Measurements from ENCODE around the gene MICAL3.
"Not testable (repeated sequence)": the region's sequence is repeated elsewhere in the genome, so short reads cannot be mapped to it uniquely, and the experiment has no call there.

Gene MICAL3

DNA sequence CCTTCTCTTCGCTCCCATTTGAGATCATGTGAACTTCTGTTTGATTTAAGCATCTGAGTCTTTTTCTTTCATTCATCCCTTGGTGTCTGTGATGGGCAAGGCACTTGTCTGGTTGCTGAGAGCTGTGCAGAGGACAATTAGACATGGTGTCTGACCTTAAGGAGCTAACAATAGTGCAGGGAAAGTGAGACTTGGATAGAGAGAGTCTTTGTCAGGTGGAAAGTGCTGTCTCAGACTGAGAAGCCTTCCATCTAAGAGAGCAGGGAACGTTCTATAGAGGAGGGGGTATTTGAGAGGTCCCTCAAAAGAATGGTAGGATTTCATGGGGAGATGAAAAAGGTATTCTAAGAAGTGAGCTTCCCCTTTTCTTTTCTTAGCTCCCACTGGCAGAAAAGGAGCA is 14.1 kb downstream of the MICAL3 start:
- Histone ChIP-seq H3K9me3 (ENCODE audit: control insufficient read depth in 2 of 2, low read length in 2 of 2) (no peaks in the 10 kb centered on the region), H3K4me3 (ENCODE audit: low read length in 2 of 2) (no peak overlapping the region), H3K4me1 (ENCODE audit: control insufficient read depth, insufficient read depth, low read length) (peaks cover 10% of the 10 kb centered on the region), H3K9ac (ENCODE audit: low read length in 2 of 2) (no peak overlapping the region), H3K27me3 (ENCODE audit: control insufficient read depth in 1 of 2, insufficient read depth in 2 of 2, low read length in 2 of 2) (no peaks in the 10 kb centered on the region), H3K27ac (ENCODE audit: low read length) (no peak overlapping the region), H3K36me3 (ENCODE audit: control insufficient read depth in 2 of 2, insufficient read depth in 2 of 2, low read length in 2 of 2) (peaks cover 0 to 2% of the 10 kb centered on the region in 2 donors)

DNA sequence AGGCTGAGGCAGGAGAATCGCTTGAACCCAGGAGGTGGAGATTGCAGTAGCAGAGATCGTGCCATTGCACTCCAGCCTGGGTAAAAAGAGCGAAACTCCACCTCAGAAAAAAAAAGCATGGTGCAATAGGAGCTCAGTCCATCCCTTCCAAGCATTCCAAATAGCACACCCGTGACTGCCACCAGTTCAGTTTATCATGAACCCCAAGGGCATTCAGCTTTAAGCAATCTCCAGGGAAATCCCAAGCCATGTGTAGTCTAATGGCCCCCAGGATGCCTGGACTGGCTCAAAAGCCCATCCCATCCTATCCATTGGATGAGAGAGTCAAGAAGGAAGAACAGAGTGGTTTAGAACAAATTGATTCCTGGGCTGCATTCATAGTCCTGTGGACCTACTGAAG is 16.2 kb downstream of the MICAL3 start:
- no peaks in the 10 kb centered on the region for H3K27me3 ChIP-seq (ENCODE audit: control insufficient read depth in 1 of 2, insufficient read depth in 2 of 2, low read length in 2 of 2)
- H3K27ac ChIP-seq (ENCODE audit: low read length), result no peak overlapping the region
- H3K4me1 ChIP-seq (ENCODE audit: control insufficient read depth, insufficient read depth, low read length), result peaks cover 14% of the 10 kb centered on the region
- no peaks in the 10 kb centered on the region for H3K9me3 ChIP-seq (ENCODE audit: control insufficient read depth in 2 of 2, low read length in 2 of 2)
- H3K9ac ChIP-seq (ENCODE audit: low read length in 2 of 2), result no peak overlapping the region
- no peak overlapping the region for H3K4me3 ChIP-seq (ENCODE audit: low read length in 2 of 2)
- peaks cover 0 to 2% of the 10 kb centered on the region in 2 donors for H3K36me3 ChIP-seq (ENCODE audit: control insufficient read depth in 2 of 2, insufficient read depth in 2 of 2, low read length in 2 of 2)

DNA sequence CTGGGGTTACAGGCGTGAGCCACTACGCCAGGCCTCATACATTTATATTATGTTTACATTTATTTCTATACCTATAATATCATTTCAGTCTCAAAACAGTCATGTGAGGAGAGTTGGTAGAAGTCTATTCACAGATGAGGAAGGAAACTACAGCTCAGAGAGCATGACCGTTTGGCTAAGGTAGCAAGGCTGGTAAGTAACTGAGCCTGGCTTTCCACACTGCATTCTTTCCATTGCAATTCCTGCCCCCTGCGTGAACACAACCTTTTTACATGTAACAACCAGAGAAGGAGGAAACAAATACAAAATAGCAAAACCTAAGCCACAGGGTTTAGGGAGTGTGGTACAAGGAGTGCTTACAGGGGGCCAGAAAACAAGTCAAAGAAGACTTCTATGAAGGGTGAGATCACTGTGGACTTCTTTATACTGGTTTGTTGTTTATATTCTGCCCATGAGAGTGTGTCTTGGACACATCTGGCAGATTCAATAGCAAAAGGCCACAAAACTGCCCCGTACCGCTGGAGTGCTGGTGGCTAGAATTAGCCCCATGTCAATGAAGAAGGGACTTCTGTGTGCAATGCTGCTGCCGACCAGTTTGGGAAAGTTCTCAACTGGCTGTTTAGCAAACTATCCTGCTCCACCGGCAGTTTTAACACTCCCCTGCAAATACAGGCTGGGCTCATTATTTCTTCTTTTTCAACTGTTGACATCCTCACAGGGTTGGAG is 19.0 kb downstream of the MICAL3 start:
- Histone ChIP-seq H3K36me3 (ENCODE audit: control insufficient read depth in 2 of 2, insufficient read depth in 2 of 2, low read length in 2 of 2) (no peaks in the 10 kb centered on the region), H3K9ac (ENCODE audit: low read length in 2 of 2) (peak overlapping the region; percentile 42 to 45), H3K27me3 (ENCODE audit: control insufficient read depth in 1 of 2, insufficient read depth in 2 of 2, low read length in 2 of 2) (no peaks in the 10 kb centered on the region), H3K4me3 (ENCODE audit: low read length in 2 of 2) (peak overlapping the region in 1 of 2 donors; percentile 44), H3K4me1 (ENCODE audit: control insufficient read depth, insufficient read depth, low read length) (peaks cover 20% of the 10 kb centered on the region), H3K27ac (ENCODE audit: low read length) (peak overlapping the region; percentile 62), H3K9me3 (ENCODE audit: control insufficient read depth in 2 of 2, low read length in 2 of 2) (no peaks in the 10 kb centered on the region)

DNA sequence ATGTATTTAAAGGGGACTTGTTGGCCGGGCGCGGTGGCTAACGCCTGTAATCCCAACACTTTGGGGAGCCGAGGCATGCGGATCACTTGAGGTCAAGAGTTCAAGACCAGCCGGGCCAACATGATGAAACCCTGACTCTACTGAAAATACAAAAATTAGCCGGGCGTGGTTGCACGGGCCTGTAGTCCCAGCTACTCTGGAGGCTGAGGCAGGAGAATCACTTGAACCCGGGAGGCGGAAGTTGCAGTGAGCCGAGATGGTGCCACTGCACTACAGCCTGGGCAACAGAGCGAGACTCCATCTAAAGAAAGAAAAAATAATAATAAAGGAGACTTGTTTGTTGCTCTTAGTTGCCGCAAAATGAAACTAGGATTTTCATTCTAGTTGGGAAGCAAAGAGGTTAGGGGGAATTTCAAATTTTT is 22.5 kb downstream of the MICAL3 start:
- H3K9me3 ChIP-seq (ENCODE audit: control insufficient read depth in 2 of 2, low read length in 2 of 2); H3K36me3 ChIP-seq (ENCODE audit: control insufficient read depth in 2 of 2, insufficient read depth in 2 of 2, low read length in 2 of 2); H3K27me3 ChIP-seq (ENCODE audit: control insufficient read depth in 1 of 2, insufficient read depth in 2 of 2, low read length in 2 of 2): not testable (repeated sequence)
- H3K4me3 ChIP-seq (ENCODE audit: low read length in 2 of 2), result peak overlapping the region; percentile 40 to 83
- peaks cover 36% of the 10 kb centered on the region for H3K4me1 ChIP-seq (ENCODE audit: control insufficient read depth, insufficient read depth, low read length)
- peak overlapping the region; percentile 65 to 88 for H3K9ac ChIP-seq (ENCODE audit: low read length in 2 of 2)
- peak overlapping the region; percentile 92 for H3K27ac ChIP-seq (ENCODE audit: low read length)

DNA sequence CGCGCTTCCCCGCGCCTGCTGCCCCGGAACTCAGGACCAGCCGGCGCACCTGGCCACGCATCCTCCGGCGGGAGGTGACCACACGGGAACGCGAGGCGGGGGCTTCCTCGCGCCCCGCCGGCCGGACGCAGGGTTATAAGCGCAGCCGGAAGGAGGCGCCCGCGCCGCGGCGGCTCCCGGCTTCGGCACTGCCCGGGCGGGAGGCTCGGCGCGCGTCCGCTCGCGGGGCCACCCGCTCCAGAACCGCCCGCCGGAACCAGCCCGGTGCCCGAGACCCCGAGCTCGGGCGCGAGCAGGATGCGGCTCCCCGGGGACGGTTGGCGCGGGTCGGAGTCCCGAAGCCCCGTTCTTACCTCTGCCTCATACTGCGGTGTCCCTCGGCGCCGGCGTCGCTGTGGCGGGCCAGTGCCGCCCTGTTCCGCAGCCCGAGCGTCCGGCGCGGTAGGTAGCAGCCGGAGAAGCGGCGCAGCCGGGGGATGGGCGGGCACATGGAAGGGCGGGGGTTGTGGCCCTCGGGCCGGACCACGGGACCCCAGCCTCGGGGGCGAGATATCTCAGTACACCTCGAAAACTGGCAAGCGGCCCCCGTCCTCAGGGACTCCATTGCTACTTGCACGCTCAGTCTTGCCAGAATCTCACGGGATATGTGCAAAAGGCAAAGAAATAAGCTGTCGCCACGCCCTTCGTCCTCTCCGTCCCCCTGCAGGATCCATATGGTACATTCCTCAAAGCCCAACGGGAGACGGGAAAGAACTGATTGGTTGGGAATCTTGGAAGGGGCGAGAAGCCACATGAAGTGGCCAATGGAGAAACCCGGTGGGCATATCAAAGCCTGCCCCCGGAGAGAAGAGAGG is 23.1 kb downstream of the MICAL3 start:
- H3K9me3 ChIP-seq (ENCODE audit: control insufficient read depth in 2 of 2, low read length in 2 of 2), result no peaks in the 10 kb centered on the region
- H3K4me3 ChIP-seq (ENCODE audit: low read length in 2 of 2), result peak overlapping the region; percentile 68 to 83
- no peaks in the 10 kb centered on the region for H3K36me3 ChIP-seq (ENCODE audit: control insufficient read depth in 2 of 2, insufficient read depth in 2 of 2, low read length in 2 of 2)
- H3K27me3 ChIP-seq (ENCODE audit: control insufficient read depth in 1 of 2, insufficient read depth in 2 of 2, low read length in 2 of 2), result no peaks in the 10 kb centered on the region
- H3K27ac ChIP-seq (ENCODE audit: low read length), result peak overlapping the region; percentile 92
- H3K4me1 ChIP-seq (ENCODE audit: control insufficient read depth, insufficient read depth, low read length), result peaks cover 36% of the 10 kb centered on the region
- peak overlapping the region; percentile 65 to 88 for H3K9ac ChIP-seq (ENCODE audit: low read length in 2 of 2)

DNA sequence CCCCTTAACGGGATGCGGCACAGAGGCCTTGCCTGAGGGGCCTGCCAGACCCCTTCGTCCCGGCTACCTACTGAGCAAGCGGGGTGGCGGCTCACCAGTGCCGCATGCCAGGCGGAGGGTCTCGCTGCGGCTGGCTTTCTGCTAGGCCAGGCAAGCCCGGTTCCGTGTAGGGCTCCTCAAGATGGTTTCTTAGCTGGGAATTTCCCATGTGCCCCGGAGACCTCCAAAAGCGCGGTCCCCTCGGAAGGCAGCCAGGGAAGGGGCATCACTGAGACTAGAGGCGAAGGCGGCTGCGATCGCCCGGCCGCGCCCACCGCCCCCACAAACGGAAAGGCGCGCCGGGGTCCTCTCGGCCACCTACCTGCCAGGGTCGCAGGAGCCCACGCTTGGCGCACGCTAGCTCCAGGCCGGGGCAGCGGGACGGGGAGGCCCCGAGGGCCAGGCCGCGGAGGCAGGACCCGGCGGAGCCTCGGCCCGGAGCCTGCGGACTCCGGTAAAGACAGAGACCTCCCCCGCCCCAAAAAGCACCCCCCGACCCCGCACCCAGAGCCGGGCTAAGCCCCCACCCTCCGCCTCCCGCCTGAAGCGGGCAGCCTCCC is 23.8 kb downstream of the MICAL3 start:
- Histone ChIP-seq H3K36me3 (ENCODE audit: control insufficient read depth in 2 of 2, insufficient read depth in 2 of 2, low read length in 2 of 2) (no peaks in the 10 kb centered on the region), H3K9ac (ENCODE audit: low read length in 2 of 2) (peak overlapping the region; percentile 62 to 65), H3K4me3 (ENCODE audit: low read length in 2 of 2) (peak overlapping the region; percentile 68 to 83), H3K4me1 (ENCODE audit: control insufficient read depth, insufficient read depth, low read length) (peaks cover 30% of the 10 kb centered on the region), H3K9me3 (ENCODE audit: control insufficient read depth in 2 of 2, low read length in 2 of 2) (no peaks in the 10 kb centered on the region), H3K27ac (ENCODE audit: low read length) (peak overlapping the region; percentile 92), H3K27me3 (ENCODE audit: control insufficient read depth in 1 of 2, insufficient read depth in 2 of 2, low read length in 2 of 2) (no peaks in the 10 kb centered on the region)

DNA sequence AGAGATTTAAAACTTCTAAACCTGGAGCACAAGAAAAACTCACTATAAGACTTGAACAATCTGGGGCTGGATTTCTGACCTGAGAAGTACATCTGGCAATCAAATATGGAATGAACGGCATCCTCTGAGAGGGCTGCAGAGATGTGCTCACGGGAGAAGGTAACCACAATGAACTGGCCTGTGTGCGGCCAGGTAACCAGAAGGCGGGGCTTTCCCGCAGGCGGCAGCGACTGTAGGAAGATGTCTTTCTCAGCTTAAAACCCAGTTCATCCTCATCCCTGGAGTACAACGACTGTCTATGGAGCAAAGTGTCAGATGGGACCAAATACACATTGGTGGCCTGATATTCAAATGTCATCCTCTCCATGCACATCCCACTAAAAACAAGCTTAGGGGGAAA is 24.5 kb downstream of the MICAL3 start:
- H3K9ac ChIP-seq (ENCODE audit: low read length in 2 of 2), result peak overlapping the region; percentile 29 to 65
- H3K36me3 ChIP-seq (ENCODE audit: control insufficient read depth in 2 of 2, insufficient read depth in 2 of 2, low read length in 2 of 2), result no peaks in the 10 kb centered on the region
- H3K27ac ChIP-seq (ENCODE audit: low read length), result peak overlapping the region; percentile 24
- H3K4me3 ChIP-seq (ENCODE audit: low read length in 2 of 2), result peak overlapping the region; percentile 68 to 83
- no peaks in the 10 kb centered on the region for H3K9me3 ChIP-seq (ENCODE audit: control insufficient read depth in 2 of 2, low read length in 2 of 2)
- no peaks in the 10 kb centered on the region for H3K27me3 ChIP-seq (ENCODE audit: control insufficient read depth in 1 of 2, insufficient read depth in 2 of 2, low read length in 2 of 2)
- H3K4me1 ChIP-seq (ENCODE audit: control insufficient read depth, insufficient read depth, low read length), result peaks cover 25% of the 10 kb centered on the region

DNA sequence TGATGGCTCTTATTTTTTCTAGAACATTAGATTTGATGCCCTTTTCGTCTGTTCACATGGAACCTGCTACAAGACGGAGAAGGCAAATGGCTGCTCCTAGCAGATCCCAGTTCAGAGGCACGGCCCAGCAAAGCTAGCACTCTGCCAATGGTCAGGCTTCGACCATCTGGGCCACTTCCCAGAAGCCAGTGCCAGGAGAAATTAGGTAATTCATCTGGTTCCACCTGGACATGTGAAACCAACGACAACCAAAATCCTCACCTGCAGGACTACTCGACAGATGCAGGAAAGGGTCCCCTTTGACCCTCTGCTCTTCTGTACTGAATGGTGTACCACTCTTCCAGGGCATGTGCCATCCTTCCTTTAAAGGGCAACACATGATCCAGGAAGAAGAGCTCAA is 25.4 kb downstream of the MICAL3 start:
- peaks cover 29% of the 10 kb centered on the region for H3K4me1 ChIP-seq (ENCODE audit: control insufficient read depth, insufficient read depth, low read length)

DNA sequence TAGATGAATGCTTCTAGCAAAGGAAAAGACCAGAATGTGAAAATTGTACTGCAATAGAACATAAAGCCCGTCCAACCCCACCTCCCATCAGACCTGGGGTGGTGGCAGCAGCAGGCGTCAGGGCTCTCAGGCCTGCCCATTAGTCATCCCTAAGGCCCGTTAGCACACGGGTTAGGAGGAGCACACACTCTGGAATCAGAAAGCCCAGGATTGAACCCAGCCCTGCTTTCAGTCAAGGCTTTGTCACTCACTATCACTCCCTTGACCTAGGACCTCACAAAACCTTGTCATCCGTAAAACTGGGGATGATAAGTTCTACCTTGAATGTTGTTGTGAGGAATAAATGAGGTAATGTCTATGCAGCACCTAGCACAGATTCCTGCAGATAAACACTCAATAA is 26.9 kb downstream of the MICAL3 start:
- H3K36me3 ChIP-seq (ENCODE audit: control insufficient read depth in 2 of 2, insufficient read depth in 2 of 2, low read length in 2 of 2), result no peaks in the 10 kb centered on the region
- no peak overlapping the region for H3K4me3 ChIP-seq (ENCODE audit: low read length in 2 of 2)
- no peaks in the 10 kb centered on the region for H3K9me3 ChIP-seq (ENCODE audit: control insufficient read depth in 2 of 2, low read length in 2 of 2)
- H3K4me1 ChIP-seq (ENCODE audit: control insufficient read depth, insufficient read depth, low read length), result peaks cover 40% of the 10 kb centered on the region
- no peak overlapping the region for H3K9ac ChIP-seq (ENCODE audit: low read length in 2 of 2)
- no peak overlapping the region for H3K27ac ChIP-seq (ENCODE audit: low read length)
- no peaks in the 10 kb centered on the region for H3K27me3 ChIP-seq (ENCODE audit: control insufficient read depth in 1 of 2, insufficient read depth in 2 of 2, low read length in 2 of 2)

More for the DNA sequence above, 25.4 kb downstream of the MICAL3 start:
- Histone ChIP-seq H3K4me3 (ENCODE audit: low read length in 2 of 2) (no peak overlapping the region), H3K9ac (ENCODE audit: low read length in 2 of 2) (no peak overlapping the region), H3K27ac (ENCODE audit: low read length) (no peak overlapping the region), H3K9me3 (ENCODE audit: control insufficient read depth in 2 of 2, low read length in 2 of 2) (no peaks in the 10 kb centered on the region), H3K27me3 (ENCODE audit: control insufficient read depth in 1 of 2, insufficient read depth in 2 of 2, low read length in 2 of 2) (no peaks in the 10 kb centered on the region), H3K36me3 (ENCODE audit: control insufficient read depth in 2 of 2, insufficient read depth in 2 of 2, low read length in 2 of 2) (no peaks in the 10 kb centered on the region)

DNA sequence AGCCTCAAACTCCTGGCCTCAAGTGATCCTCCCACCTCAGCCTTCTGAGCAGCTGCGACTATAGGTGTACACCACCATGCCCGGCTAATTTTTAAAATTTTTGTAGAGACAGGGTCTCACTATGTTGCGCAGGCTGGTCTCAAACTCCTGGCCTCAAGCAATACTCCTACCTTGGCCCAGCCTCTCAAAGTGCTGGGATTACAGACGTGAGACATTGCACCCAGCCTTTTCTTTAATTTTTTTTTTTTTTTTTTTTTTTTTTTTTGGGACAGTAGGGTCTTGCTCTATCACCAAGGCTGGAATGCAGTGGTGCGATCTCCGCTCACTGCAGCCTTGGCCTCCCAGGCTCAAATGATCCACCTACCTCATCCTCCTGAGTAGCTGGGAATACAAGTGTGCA is 29.1 kb downstream of the MICAL3 start:
- H3K4me1 ChIP-seq (ENCODE audit: control insufficient read depth, insufficient read depth, low read length), result peaks cover 46% of the 10 kb centered on the region
- H3K27ac ChIP-seq (ENCODE audit: low read length); H3K4me3 ChIP-seq (ENCODE audit: low read length in 2 of 2); H3K9me3 ChIP-seq (ENCODE audit: control insufficient read depth in 2 of 2, low read length in 2 of 2); H3K36me3 ChIP-seq (ENCODE audit: control insufficient read depth in 2 of 2, insufficient read depth in 2 of 2, low read length in 2 of 2); H3K9ac ChIP-seq (ENCODE audit: low read length in 2 of 2); H3K27me3 ChIP-seq (ENCODE audit: control insufficient read depth in 1 of 2, insufficient read depth in 2 of 2, low read length in 2 of 2): not testable (repeated sequence)
